H1 (cell line): ENCODE data around the gene FRMD5. TPM values are rescaled to one million over a fixed set of nuclear protein-coding genes. Genes with fewer than 3 reads are reported as not detected.
A peak's percentile ranks its signal among the peaks of the same experiment; 100 is the strongest.

Experiments used
- ASH2L ChIP-seq: fragments of 200-600, 300-600 bp; sonication (generic); IDR thresholded peaks from one replicate; pipeline ENCODE4 v1.7.1; 2017; ENCODE audit warnings: low read length
- BRCA1 ChIP-seq: IDR thresholded peaks from 2 replicates; pipeline ENCODE4 v1.6.1; 2012; ENCODE audit warnings: low read depth, low read length, improper control_type of control experiment
- CHD2 ChIP-seq: IDR thresholded peaks from 2 replicates; pipeline ENCODE4 v1.6.1; 2012; ENCODE audit warnings: low read length, improper control_type of control experiment
- GTF2F1 ChIP-seq: IDR thresholded peaks from 2 replicates; pipeline ENCODE4 v1.6.1; 2012; ENCODE audit warnings: low read depth, low read length, improper control_type of control experiment, borderline replicate concordance
- HDAC2 ChIP-seq, 2 experiments: fragments of 300-600 bp in 1 of 2; sonication (generic) in 1 of 2; IDR thresholded peaks; 2 replicates each; pipeline ENCODE4 v1.6.1; 2011 to 2012; ENCODE audit warnings: low read depth in 2 of 2, low read length in 2 of 2, mild to moderate bottlenecking in 2 of 2, moderate library complexity in 2 of 2, borderline replicate concordance in 1 of 2, inconsistent platforms in 1 of 2
- KDM4A ChIP-seq: IDR thresholded peaks from one replicate; pipeline ENCODE4 v1.7.1; 2012; ENCODE audit warnings: low read depth, mild to moderate bottlenecking, moderate library complexity, low read length, inconsistent platforms; ENCODE audit not compliant: severe bottlenecking
- POU5F1 ChIP-seq: IDR thresholded peaks from 2 replicates; pipeline ENCODE4 v1.6.1; 2011; ENCODE audit warnings: low read depth, mild to moderate bottlenecking, low read length, moderate library complexity
- RAD21 ChIP-seq, 2 experiments: IDR thresholded peaks in 1 of 2; conservative IDR thresholded peaks in 1 of 2; 2 replicates each; pipeline ENCODE4 v1.6.1; 2011; ENCODE audit warnings: low read depth in 2 of 2, low read length in 2 of 2, improper control_type of control experiment in 1 of 2, inconsistent platforms in 1 of 2, mild to moderate bottlenecking in 1 of 2, moderate library complexity in 1 of 2
- RNF2 ChIP-seq: fragments of 200-900, 300-1000 bp; sonication (generic); IDR thresholded peaks from 2 replicates; pipeline ENCODE4 v1.7.1; 2016; ENCODE audit warnings: borderline replicate concordance, low read depth, mild to moderate bottlenecking, antibody characterized with exemption, low read length; ENCODE audit not compliant: poor library complexity, severe bottlenecking; ENCODE audit errors: missing control alignments
- SIN3A ChIP-seq, 2 experiments: IDR thresholded peaks in 1 of 2; conservative IDR thresholded peaks in 1 of 2; 2 replicates each; pipeline ENCODE4 v1.6.1; 2011 to 2012; ENCODE audit warnings: low read length in 2 of 2, improper control_type of control experiment in 1 of 2, low read depth in 1 of 2, mild to moderate bottlenecking in 1 of 2
- SRF ChIP-seq: IDR thresholded peaks from 2 replicates; pipeline ENCODE4 v1.6.1; 2011; ENCODE audit warnings: mild to moderate bottlenecking, low read depth, low read length, moderate library complexity
- TEAD4 ChIP-seq: IDR thresholded peaks from 2 replicates; pipeline ENCODE4 v1.6.1; 2012; ENCODE audit warnings: low read depth, low read length, inconsistent platforms, mixed read lengths
- polyA plus RNA-seq, 7 experiments: library from polyadenylated mRNA; depleted of rRNA in 3 of 7; stranded (reverse) in 5 of 7; unstranded in 2 of 7; fragments of >200 nt in 5 of 7; fragments of 200-250 nt in 2 of 7; gene quantifications; 1 replicate in 5 of 7; 2 replicates in 1 of 7; 4 replicates in 1 of 7; pipeline versions ENCODE4 v1.2.1 to v1.2.3, GENCODE V29; 2011 to 2013; ENCODE audit warnings: missing spikeins in 2 of 7, mixed read lengths in 2 of 7
- total RNA-seq: library from RNA; stranded (reverse); fragmentation: NEBNext Ultra II Directional; extraction: Animal tissue kit (Norgen Biotek cat#: 25700); gene quantifications from 2 replicates; pipeline ENCODE4 v1.2.1, GENCODE V29; 2021

Gene FRMD5
- total and polyA plus RNA-seq, 2 of the 8 experiments (the other 6 are each of a cell fraction or from before 2014, with no cell fraction given): 10.1 to 12.6 TPM

DNA sequence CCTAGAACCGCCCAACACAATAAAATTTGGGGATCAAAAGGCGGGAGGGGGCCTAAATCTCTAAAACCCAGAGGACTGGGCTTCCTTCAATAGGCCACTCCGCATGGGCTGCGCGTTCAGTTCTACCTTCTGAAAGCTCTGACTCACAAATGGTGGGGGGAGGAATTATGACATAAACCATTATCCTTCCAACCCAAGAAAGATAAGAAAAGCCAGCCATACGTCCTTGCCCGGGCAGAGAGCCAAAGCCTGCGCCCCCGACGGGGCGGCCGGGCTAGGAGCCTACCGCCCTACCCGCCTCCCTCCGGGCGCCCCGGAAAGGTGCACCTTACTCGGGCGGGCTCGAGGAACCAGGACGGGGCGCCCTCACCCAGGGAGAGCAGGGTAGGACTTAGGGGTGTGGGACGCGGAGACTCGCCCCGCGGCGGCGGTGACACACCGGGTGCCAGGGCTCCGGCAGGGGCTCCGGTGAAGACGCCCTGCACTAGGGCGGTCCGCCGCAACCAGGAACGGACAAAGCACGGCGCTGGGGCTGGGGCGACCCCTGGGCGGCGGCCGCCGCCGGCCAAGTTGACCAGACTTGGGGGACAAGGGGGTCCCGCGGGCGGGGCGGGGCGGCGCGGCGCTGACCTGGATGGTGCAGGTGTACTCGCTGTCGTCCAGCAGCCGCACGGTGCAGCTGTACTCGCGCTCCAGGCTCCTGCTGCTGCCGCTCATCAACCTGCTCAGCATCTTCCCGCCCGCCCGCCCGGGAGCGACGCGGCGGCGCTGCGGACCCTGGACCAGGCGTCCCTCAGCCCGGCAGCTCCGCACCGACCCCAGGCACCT is 534 bp downstream of the FRMD5 start (continued):
- TF ChIP-seq RAD21 (IDR thresholded peaks at IDR 0.05 in 1 of 2, conservative IDR thresholded peaks at IDR 0.05 in 1 of 2; ENCODE audit: low read depth in 2 of 2, low read length in 2 of 2) (no peak), GTF2F1 (no peak), KDM4A (peak; percentile 96), TEAD4 (no peak), CHD2 (no peak), SRF (no peak), ASH2L (peak; percentile 20), POU5F1 (no peak), SIN3A (conservative IDR thresholded peaks at IDR 0.05 in 1 of 2, IDR thresholded peaks at IDR 0.05 in 1 of 2; ENCODE audit: low read depth in 1 of 2, low read length in 2 of 2) (0 out of 4 replicates have a peak, but pooled peaks of 1 of the 2 experiments have one; percentile 17), BRCA1 (no peak), HDAC2 (IDR thresholded peaks at IDR 0.05; ENCODE audit: borderline replicate concordance in 1 of 2, low read depth in 2 of 2, low read length in 2 of 2) (no peak; a peak in 1 of 4 replicates), RNF2 (no peak)
